BE2C (cell line): ENCODE measurements around the gene RIMBP2.

Source experiments
- DNase-seq: peaks from one replicate; pipeline ENCODE4 v3.0.0-alpha.2; 2020
- H3K27me3 ChIP-seq: fragments of 250-450 bp; sonication (Bioruptor Pico); 2 replicates; pipeline ENCODE4 v1.5.1; 2020; ENCODE audit warnings: mild to moderate bottlenecking
- H3K36me3 ChIP-seq: fragments of 250-450 bp; sonication (Bioruptor Pico); 2 replicates; pipeline ENCODE4 v1.5.1; 2020; ENCODE audit warnings: mild to moderate bottlenecking
- H3K4me1 ChIP-seq: fragments of 250-450 bp; sonication (Bioruptor Pico); 2 replicates; pipeline ENCODE4 v1.5.1; 2020
- H3K4me3 ChIP-seq: 2 replicates; pipeline ENCODE4 v1.5.1; 2011; ENCODE audit warnings: low read depth, low read length
- H3K9me3 ChIP-seq: fragments of 250-450 bp; sonication (Bioruptor Pico); 2 replicates; pipeline ENCODE4 v1.5.1; 2020
- CTCF ChIP-seq: IDR thresholded peaks from 2 replicates; pipeline ENCODE4 v1.5.1; 2012; ENCODE audit warnings: mild to moderate bottlenecking, low read depth, low read length

The RIMBP2 gene

GRCh38 chr12:130642856-130643255, 73.2 kb downstream of the RIMBP2 start:
- no peak for DNase-seq
- Histone ChIP-seq H3K36me3 (peaks cover under 1% of the 10 kb centered on the region; the same call in 1 of the 2 replicates), H3K27me3 (no peaks in the 10 kb centered on the region)

DNA sequence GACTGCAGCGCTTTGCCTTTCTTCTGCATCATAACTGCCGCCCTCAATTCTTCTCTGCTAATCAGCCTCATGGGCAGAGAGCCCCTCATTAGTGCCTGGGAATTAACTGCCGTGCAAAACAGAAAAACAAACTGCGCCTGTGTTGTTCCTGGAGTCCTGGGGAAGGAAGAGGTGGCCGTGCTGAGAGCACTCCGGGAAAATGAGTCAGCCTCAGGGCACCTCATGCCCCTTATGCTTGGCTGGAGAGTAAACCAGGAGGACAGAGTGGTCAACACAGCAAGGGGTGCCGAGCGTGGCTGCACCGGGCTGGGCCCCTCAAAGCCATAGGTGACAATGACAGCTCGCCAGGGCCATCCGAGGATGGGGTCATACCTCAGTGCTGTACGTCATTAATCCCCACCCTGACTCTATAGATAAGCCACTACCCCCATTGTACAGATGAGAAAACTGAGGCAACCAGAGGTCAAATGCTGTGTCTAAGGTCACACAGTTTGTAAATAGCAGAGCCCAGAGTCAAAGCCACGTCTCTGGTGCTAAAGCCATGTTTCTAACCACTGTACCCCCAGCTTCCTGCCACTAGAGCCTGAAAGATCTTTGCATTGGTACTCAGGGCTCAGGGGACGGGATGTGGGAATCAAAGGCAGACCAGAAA, 74.4 kb downstream of the RIMBP2 start:
- TF ChIP-seq CTCF = no peak
- H3K9me3 ChIP-seq = no peaks in the 10 kb centered on the region
- peaks cover 5% of the 10 kb centered on the region; the same call in 1 of the 2 replicates for H3K36me3 ChIP-seq
- H3K4me1 ChIP-seq = peaks cover 14% of the 10 kb centered on the region
- H3K4me3 ChIP-seq = no peak overlapping the region
- H3K27me3 ChIP-seq = no peaks in the 10 kb centered on the region
- DNase-seq = no peak

More at GRCh38 chr12:130642856-130643255, 73.2 kb downstream of the RIMBP2 start:
- no peak overlapping the region for H3K4me3 ChIP-seq
- TF ChIP-seq CTCF = no peak
- H3K9me3 ChIP-seq = no peaks in the 10 kb centered on the region
- peaks cover 8% of the 10 kb centered on the region for H3K4me1 ChIP-seq

DNA sequence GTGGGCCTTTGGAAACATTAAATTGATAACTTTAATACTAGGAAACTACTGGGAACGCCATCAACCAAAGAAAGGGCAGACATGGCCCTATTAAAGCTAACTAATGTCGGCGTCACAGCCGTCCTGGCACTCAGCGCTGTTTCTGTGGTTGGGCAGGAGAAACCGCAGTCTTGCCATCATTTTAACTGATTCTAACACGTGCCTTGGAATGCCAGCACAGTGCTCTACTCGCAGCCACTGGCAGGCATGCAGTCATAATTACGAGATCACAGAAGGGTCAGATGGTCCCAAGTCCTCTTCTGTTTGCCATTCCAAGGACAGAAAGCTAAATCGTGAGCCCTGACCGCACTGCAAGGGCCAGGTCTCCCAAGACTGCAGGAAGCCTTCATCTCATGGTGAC, 75.2 kb downstream of the RIMBP2 start:
- DNase-seq = no peak
- no peak for TF ChIP-seq CTCF
- Histone ChIP-seq H3K4me3 (no peak overlapping the region), H3K4me1 (peaks cover 17% of the 10 kb centered on the region), H3K36me3 (peaks cover 6% of the 10 kb centered on the region; the same call in 1 of the 2 replicates), H3K9me3 (no peaks in the 10 kb centered on the region), H3K27me3 (no peaks in the 10 kb centered on the region)

DNA sequence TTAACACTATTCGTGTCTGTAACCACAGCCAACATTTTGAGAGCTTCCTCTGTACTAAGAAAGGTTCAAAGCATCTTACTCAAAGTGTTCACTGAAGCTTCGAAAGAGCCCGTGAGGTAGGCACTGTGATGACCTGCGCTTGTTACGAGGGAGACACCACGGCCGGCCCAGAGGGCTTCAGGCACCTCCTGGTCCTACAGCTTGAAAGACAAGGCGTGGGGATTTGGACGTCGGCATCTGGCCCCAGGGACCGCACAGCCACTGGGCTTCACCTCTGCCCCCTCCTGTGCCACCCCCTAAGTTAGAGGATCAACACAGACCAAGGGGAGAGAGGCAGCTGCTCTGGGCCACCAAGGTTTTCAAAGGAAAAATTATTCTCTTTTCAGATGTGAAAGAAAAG, 75.6 kb downstream of the RIMBP2 start:
- Histone ChIP-seq H3K4me3 (no peak overlapping the region), H3K27me3 (no peaks in the 10 kb centered on the region), H3K9me3 (no peaks in the 10 kb centered on the region), H3K36me3 (peaks cover 6% of the 10 kb centered on the region; the same call in 1 of the 2 replicates), H3K4me1 (peaks cover 18% of the 10 kb centered on the region)
- TF ChIP-seq CTCF = no peak
- no peak for DNase-seq

DNA sequence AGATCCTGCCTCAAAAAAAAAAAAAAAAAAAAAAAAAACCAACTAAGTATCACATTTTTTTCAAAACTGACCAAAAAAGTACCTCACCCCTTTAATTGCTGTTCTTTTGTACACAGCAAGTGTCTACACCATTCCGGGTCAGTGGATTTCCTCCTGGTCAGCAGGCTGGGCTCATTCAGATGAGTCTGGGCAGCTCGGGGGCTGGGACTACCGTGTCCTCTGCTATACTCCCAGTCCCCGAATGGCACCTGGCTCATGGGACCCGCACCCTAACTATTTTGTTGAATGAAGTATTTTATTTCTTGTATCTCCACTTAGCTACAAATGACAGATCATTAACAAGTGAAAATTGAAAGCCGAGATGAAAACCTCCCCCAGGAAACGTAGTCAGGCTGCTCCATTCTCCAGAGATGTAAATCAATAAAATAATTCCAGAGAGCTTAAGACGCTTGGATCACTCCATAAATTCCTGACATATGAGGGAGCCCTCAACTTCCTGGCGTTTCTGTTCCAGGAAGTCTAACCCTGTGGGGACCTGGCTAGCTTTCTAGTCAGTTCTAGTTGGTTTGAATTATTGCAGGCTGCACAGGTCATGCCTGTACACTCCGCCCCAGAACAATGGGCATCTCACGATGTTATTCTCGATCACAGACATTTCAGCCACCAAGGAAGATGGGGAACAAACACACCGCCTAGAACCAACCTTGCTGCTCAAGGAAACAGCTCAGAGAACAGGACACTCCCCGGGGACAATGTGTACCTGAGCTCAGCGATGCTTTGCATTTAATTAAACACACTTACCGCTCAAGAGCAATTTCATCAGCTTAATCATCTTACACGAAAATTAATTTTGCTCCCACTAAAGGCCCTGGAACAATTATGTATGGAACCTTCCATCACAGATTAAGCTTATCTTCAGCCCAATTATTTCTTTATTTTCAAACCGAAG, 76.3 kb downstream of the RIMBP2 start:
- peaks cover 25% of the 10 kb centered on the region for H3K4me1 ChIP-seq
- no peaks in the 10 kb centered on the region for H3K9me3 ChIP-seq
- no peaks in the 10 kb centered on the region for H3K27me3 ChIP-seq
- TF ChIP-seq CTCF = no peak
- no peak for DNase-seq
- no peak overlapping the region for H3K4me3 ChIP-seq
- peaks cover 6% of the 10 kb centered on the region; the same call in 1 of the 2 replicates for H3K36me3 ChIP-seq
